ENCODE data around the gene BYSL.

DNA sequence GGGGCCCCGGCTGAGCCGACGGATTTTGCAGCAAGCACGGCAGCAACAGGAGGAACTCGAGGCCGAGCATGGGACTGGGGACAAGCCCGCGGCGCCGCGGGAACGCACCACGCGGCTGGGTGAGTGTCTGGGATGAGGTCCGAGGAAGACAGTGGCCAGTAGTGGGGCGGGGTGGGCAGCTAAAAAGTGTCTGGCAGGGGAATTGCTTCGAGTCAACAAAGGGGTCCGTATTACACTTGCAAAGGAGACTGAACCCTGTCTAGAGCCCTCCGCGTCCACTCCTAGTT is 356 bp downstream of the BYSL start:
- TF ChIP-seq, protein P1, sequence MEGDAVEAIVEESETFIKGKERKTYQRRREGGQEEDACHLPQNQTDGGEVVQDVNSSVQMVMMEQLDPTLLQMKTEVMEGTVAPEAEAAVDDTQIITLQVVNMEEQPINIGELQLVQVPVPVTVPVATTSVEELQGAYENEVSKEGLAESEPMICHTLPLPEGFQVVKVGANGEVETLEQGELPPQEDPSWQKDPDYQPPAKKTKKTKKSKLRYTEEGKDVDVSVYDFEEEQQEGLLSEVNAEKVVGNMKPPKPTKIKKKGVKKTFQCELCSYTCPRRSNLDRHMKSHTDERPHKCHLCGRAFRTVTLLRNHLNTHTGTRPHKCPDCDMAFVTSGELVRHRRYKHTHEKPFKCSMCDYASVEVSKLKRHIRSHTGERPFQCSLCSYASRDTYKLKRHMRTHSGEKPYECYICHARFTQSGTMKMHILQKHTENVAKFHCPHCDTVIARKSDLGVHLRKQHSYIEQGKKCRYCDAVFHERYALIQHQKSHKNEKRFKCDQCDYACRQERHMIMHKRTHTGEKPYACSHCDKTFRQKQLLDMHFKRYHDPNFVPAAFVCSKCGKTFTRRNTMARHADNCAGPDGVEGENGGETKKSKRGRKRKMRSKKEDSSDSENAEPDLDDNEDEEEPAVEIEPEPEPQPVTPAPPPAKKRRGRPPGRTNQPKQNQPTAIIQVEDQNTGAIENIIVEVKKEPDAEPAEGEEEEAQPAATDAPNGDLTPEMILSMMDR (optimal IDR thresholded peaks at IDR 0.05 in 1 of 3, IDR thresholded peaks at IDR 0.05 in 1 of 3, conservative IDR thresholded peaks at IDR 0.05 in 1 of 3; ENCODE audit: extremely low read depth in 1 of 3, insufficient read depth in 2 of 3, low read length in 3 of 3): no peak
- TF ChIP-seq EZH2 (IDR thresholded peaks at IDR 0.05; ENCODE audit: low read length): no peak
